Stimulated activated naive CD4-positive, alpha-beta T cell treated with Interleukin-2 at 50 U/mL for 16 hours (primary cell): ENCODE data around the gene RNU6-1.

ENCODE experiments used
- DNase-seq: peaks from one replicate; lab custom pipeline; 2025; lab: John Stamatoyannopoulos, UW

The RNU6-1 gene

GRCh38 chr15:67801142-67801541, 38.7 kb downstream of the RNU6-1 start:
- no peak for DNase-seq

- DNase-seq: no peak
These were observed 40.0 kb downstream of the RNU6-1 start for GRCh38 chr15:67799801-67800205.

GRCh38 chr15:67796196-67797127, 43.4 kb downstream of the RNU6-1 start:
- no peak for DNase-seq

GRCh38 chr15:67794832-67795574, 44.8 kb downstream of the RNU6-1 start:
- DNase-seq: peak; percentile 20

GRCh38 chr15:67792250-67792942, 47.4 kb downstream of the RNU6-1 start:
- no peak for DNase-seq

GRCh38 chr15:67790610-67791319, 49.1 kb downstream of the RNU6-1 start:
- DNase-seq: no peak
